Erythroblast (primary cell): ENCODE measurements around the gene HOXC10.

Experiments
- GATA1 ChIP-seq: IDR thresholded peaks from 2 replicates; pipeline ENCODE4 v1.6.1; 2011; ENCODE audit warnings: low read depth, mild to moderate bottlenecking, control low read depth, low read length, moderate library complexity
- POLR2A ChIP-seq: IDR thresholded peaks from 2 replicates; pipeline ENCODE4 v1.6.1; 2011; ENCODE audit warnings: mild to moderate bottlenecking, low read length

DNA sequence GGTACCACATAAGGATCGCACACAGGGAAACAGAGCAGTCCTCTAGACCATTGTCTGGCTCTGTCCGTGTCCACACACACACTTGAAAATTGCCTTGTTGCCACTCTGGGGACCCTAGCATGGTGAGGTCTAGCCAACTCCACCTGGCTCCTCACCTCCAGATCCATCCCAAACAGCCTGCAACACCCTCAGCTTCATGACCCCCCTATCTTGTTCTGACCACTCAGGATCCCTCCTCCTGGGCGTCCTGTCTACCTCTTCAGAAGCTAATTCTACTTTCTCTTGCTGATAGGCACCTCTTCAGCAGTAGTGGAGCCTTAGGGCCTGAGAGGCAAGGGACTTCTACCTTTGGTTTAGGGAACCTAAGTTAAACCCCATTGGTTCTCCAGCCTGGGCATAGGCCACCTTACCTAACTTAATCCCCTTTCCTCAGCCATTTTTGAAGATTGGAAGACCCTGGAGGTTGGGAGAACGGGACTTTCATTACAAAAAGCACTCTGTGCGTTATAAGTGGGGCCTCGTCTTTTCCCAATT lies 47.2 kb downstream of the HOXC10 start:
- TF ChIP-seq POLR2A (no peak), GATA1 (no peak)
